Measurements from ENCODE around the gene OCIAD2.

OCIAD2 gene

DNA sequence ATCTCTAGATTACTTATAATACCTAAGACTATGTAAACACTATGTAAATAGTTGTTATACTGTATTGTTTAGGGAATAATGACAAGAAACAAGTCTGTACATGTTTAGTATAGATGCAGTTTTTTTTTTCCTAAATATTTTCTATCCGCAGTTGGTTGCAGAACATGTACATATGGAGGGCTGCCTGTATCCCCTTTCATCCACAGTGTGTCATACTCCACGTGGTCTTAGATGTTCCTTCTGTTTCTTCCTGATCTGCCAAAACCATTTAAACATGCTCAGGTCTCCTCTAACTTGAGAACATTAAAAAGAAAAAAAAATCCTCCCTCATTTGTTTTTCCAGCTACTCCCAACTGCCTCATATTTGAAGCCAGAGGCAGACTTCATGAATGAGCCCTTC is 61.7 kb downstream of the OCIAD2 start:
- TF ChIP-seq CTCF (conservative IDR thresholded peaks at IDR 0.05; ENCODE audit: control insufficient read depth, insufficient read depth, low read depth, low read length), result no peak
- no peak for DNase-seq (ENCODE audit: low read depth)

DNA sequence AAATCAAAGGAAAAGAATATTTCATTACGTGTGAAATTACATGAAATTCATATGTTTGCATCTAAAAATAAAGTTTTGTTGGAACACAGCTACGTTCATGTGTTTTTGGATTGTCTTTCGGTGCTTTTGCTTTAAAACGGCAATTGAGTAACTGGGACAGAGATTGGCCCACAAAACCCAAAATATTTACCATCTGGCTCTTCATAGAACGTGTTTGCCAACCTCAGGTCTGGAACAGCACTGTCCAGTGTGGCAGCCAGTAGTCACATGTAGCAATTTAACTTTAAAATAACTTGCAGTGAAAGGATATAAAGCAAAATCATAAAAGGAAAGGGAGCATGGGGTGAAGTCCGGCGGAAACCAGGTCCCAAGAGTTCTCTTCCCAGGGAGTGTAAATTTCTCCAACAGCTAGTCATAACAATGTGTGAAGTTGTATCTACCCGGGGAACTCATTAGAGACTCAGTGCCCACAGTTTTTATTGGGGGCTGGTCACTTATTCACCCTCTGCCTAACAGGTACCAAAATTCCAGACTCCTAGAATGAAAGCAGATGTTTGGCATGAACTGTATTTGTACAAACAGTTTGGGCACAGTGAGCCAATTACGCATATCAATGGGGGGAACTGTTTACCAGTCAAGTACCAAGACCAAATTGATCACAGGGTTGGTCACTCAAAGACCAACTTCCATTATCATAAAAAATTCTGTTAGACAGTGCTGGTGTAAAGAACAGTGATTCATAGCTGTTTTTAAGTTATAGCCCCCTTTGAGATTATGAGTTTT is 65.3 kb downstream of the OCIAD2 start:
- H3K4me3 ChIP-seq (ENCODE audit: control insufficient read depth, low read depth, low read length), result no peak overlapping the region
- DNase-seq (ENCODE audit: low read depth), result no peak
- no peak for TF ChIP-seq CTCF (conservative IDR thresholded peaks at IDR 0.05; ENCODE audit: control insufficient read depth, insufficient read depth, low read depth, low read length)

More for the DNA sequence above, 61.7 kb downstream of the OCIAD2 start:
- H3K4me3 ChIP-seq (ENCODE audit: control insufficient read depth, low read depth, low read length), result no peak overlapping the region

- no peak for TF ChIP-seq CTCF (conservative IDR thresholded peaks at IDR 0.05; ENCODE audit: control insufficient read depth, insufficient read depth, low read depth, low read length)
- DNase-seq (ENCODE audit: low read depth), result no peak
- H3K4me3 ChIP-seq (ENCODE audit: control insufficient read depth, low read depth, low read length), result no peak overlapping the region
These were observed 69.9 kb downstream of the OCIAD2 start for GRCh38 chr4:48836658-48837057.

All from fibroblast of mammary gland (primary cell).